Liver (tissue), 3 donors: ENCODE measurements around the gene MED12L.

Experiments
- ATF3 ChIP-seq: IDR thresholded peaks from 2 replicates; pipeline ENCODE4 v1.6.1; 2016; ENCODE audit warnings: antibody characterized with exemption
- RAD21 ChIP-seq, 2 donors: IDR thresholded peaks; 2 replicates each; pipeline ENCODE4 v1.6.1; 2016; ENCODE audit warnings: antibody characterized with exemption in 2 of 2, mild to moderate bottlenecking in 2 of 2
- TF ChIP-seq, protein P1 (sequence below): fragments of 150-350 bp; IDR thresholded peaks from 2 replicates; pipeline ENCODE4 v1.5.1; 2017; ENCODE audit warnings: improper control_type of control experiment, low read depth, low read length; ENCODE audit not compliant: missing input control
- donor health status: healthy.
- donor health status: healthy.

- TF ChIP-seq, protein P1, sequence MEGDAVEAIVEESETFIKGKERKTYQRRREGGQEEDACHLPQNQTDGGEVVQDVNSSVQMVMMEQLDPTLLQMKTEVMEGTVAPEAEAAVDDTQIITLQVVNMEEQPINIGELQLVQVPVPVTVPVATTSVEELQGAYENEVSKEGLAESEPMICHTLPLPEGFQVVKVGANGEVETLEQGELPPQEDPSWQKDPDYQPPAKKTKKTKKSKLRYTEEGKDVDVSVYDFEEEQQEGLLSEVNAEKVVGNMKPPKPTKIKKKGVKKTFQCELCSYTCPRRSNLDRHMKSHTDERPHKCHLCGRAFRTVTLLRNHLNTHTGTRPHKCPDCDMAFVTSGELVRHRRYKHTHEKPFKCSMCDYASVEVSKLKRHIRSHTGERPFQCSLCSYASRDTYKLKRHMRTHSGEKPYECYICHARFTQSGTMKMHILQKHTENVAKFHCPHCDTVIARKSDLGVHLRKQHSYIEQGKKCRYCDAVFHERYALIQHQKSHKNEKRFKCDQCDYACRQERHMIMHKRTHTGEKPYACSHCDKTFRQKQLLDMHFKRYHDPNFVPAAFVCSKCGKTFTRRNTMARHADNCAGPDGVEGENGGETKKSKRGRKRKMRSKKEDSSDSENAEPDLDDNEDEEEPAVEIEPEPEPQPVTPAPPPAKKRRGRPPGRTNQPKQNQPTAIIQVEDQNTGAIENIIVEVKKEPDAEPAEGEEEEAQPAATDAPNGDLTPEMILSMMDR, result no peak
- TF ChIP-seq RAD21 (IDR thresholded peaks at IDR 0.05) (no peak), ATF3 (no peak)
Observed at GRCh38 chr3:151275091-151275490, 189.6 kb downstream of the MED12L start.
